ENCODE measurements around the gene SH2B3. TPM values are rescaled to one million over a fixed set of nuclear protein-coding genes. Genes with fewer than 3 reads are reported as not detected.

Gene SH2B3
- polyA plus RNA-seq, 1 donor from 2014 or later: 3.0 TPM

- no peak overlapping the region for H3K27ac ChIP-seq (ENCODE audit: low read length)
- no peak overlapping the region for H3K9ac ChIP-seq (ENCODE audit: low read length)
- no peak for TF ChIP-seq RAD21 (conservative IDR thresholded peaks at IDR 0.05)
- TF ChIP-seq EP300 (conservative IDR thresholded peaks at IDR 0.05; ENCODE audit: poor library complexity, severe bottlenecking): no peak
- no peak for TF ChIP-seq MXI1 (conservative IDR thresholded peaks at IDR 0.05; ENCODE audit: poor library complexity, severe bottlenecking)
- TF ChIP-seq SMC3 (conservative IDR thresholded peaks at IDR 0.05; ENCODE audit: poor library complexity): no peak
- TF ChIP-seq POLR2AphosphoS5 (IDR thresholded peaks at IDR 0.05): no peak
- no peak for TF ChIP-seq EZH2 (IDR thresholded peaks at IDR 0.05; ENCODE audit: borderline replicate concordance, insufficient read depth, low read length, poor library complexity, severe bottlenecking)
- H3K36me3 ChIP-seq (ENCODE audit: insufficient read depth, low read length): no peaks in the 10 kb centered on the region
- H3K79me2 ChIP-seq (replicated peaks; ENCODE audit: insufficient read depth, low read length): no peaks in the 10 kb centered on the region
- H4K20me1 ChIP-seq (ENCODE audit: insufficient read depth): no peaks in the 10 kb centered on the region
- no peaks in the 10 kb centered on the region for H3K9me3 ChIP-seq (ENCODE audit: low read length)
- H3K4me3 ChIP-seq (ENCODE audit: low read length): no peak overlapping the region
- H3F3A ChIP-seq (ENCODE audit: insufficient read depth, low read length, poor library complexity, severe bottlenecking): no peaks in the 10 kb centered on the region
- no peaks in the 10 kb centered on the region for H3K9me2 ChIP-seq (ENCODE audit: insufficient read depth, low read length)
- H2AFZ ChIP-seq (ENCODE audit: low read depth, low read length): no peak overlapping the region
- H3K4me2 ChIP-seq (ENCODE audit: low read length): no peak overlapping the region
- no peaks in the 10 kb centered on the region for H3K27me3 ChIP-seq (ENCODE audit: insufficient read depth, low read depth, low read length)
Measured at GRCh38 chr12:111435661-111436201, 30.0 kb downstream of the SH2B3 start.

- H3K9ac ChIP-seq (ENCODE audit: low read length): no peak overlapping the region
Measured at GRCh38 chr12:111436266-111436665, 30.5 kb downstream of the SH2B3 start.

More at GRCh38 chr12:111436266-111436665, 30.5 kb downstream of the SH2B3 start:
- H2AFZ ChIP-seq (ENCODE audit: low read depth, low read length): no peak overlapping the region
- H3K79me2 ChIP-seq (replicated peaks; ENCODE audit: insufficient read depth, low read length): no peaks in the 10 kb centered on the region
- H3K4me2 ChIP-seq (ENCODE audit: low read length): no peak overlapping the region
- no peaks in the 10 kb centered on the region for H3F3A ChIP-seq (ENCODE audit: insufficient read depth, low read length, poor library complexity, severe bottlenecking)
- H3K27me3 ChIP-seq (ENCODE audit: insufficient read depth, low read depth, low read length): no peaks in the 10 kb centered on the region
- H3K9me2 ChIP-seq (ENCODE audit: insufficient read depth, low read length): no peaks in the 10 kb centered on the region
- no peaks in the 10 kb centered on the region for H4K20me1 ChIP-seq (ENCODE audit: insufficient read depth)
- TF ChIP-seq, protein P1, sequence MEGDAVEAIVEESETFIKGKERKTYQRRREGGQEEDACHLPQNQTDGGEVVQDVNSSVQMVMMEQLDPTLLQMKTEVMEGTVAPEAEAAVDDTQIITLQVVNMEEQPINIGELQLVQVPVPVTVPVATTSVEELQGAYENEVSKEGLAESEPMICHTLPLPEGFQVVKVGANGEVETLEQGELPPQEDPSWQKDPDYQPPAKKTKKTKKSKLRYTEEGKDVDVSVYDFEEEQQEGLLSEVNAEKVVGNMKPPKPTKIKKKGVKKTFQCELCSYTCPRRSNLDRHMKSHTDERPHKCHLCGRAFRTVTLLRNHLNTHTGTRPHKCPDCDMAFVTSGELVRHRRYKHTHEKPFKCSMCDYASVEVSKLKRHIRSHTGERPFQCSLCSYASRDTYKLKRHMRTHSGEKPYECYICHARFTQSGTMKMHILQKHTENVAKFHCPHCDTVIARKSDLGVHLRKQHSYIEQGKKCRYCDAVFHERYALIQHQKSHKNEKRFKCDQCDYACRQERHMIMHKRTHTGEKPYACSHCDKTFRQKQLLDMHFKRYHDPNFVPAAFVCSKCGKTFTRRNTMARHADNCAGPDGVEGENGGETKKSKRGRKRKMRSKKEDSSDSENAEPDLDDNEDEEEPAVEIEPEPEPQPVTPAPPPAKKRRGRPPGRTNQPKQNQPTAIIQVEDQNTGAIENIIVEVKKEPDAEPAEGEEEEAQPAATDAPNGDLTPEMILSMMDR (IDR thresholded peaks at IDR 0.05; ENCODE audit: poor library complexity, severe bottlenecking): no peak
- no peak for TF ChIP-seq MXI1 (conservative IDR thresholded peaks at IDR 0.05; ENCODE audit: poor library complexity, severe bottlenecking)
- TF ChIP-seq EP300 (conservative IDR thresholded peaks at IDR 0.05; ENCODE audit: poor library complexity, severe bottlenecking): no peak
- no peak for TF ChIP-seq POLR2AphosphoS5 (IDR thresholded peaks at IDR 0.05)
- TF ChIP-seq EZH2 (IDR thresholded peaks at IDR 0.05; ENCODE audit: borderline replicate concordance, insufficient read depth, low read length, poor library complexity, severe bottlenecking): no peak
- TF ChIP-seq TAF1 (IDR thresholded peaks at IDR 0.05; ENCODE audit: low read depth): no peak
- no peak for TF ChIP-seq RAD21 (conservative IDR thresholded peaks at IDR 0.05)
- TF ChIP-seq REST (IDR thresholded peaks at IDR 0.05; ENCODE audit: borderline replicate concordance): no peak
- TF ChIP-seq SMC3 (conservative IDR thresholded peaks at IDR 0.05; ENCODE audit: poor library complexity): no peak
- no peak overlapping the region for H3K4me3 ChIP-seq (ENCODE audit: low read length)
- no peaks in the 10 kb centered on the region for H3K9me3 ChIP-seq (ENCODE audit: low read length)
- no peak overlapping the region for H3K27ac ChIP-seq (ENCODE audit: low read length)
- H3K36me3 ChIP-seq (ENCODE audit: insufficient read depth, low read length): no peaks in the 10 kb centered on the region

Measured in neural cell (in vitro differentiated cells).